Trophoblast cell (in vitro differentiated cells and primary cell): ENCODE data around the gene ATXN1.
"Not testable (repeated sequence)": the region's sequence is repeated elsewhere in the genome, so short reads cannot be mapped to it uniquely, and the experiment has no call there.

Experiments used
- DNase-seq, 2 donors: peaks; one replicate each; pipeline ENCODE4 v3.0.0-alpha.2; 2016
- H2AFZ ChIP-seq: 2 replicates; pipeline ENCODE4 v1.6.1; 2013; ENCODE audit warnings: low read length, moderate library complexity, mild to moderate bottlenecking; ENCODE audit not compliant: insufficient read depth, poor library complexity
- H2AK5ac ChIP-seq: 2 replicates; pipeline ENCODE4 v1.6.1; 2013; ENCODE audit warnings: mild to moderate bottlenecking, low read length
- H2BK120ac ChIP-seq: 2 replicates; pipeline ENCODE4 v1.6.1; 2013; ENCODE audit warnings: low read length, mild to moderate bottlenecking, moderate library complexity; ENCODE audit not compliant: insufficient read depth, poor library complexity
- H2BK12ac ChIP-seq: 2 replicates; pipeline ENCODE4 v1.6.1; 2013; ENCODE audit warnings: mild to moderate bottlenecking, low read length, moderate library complexity
- H2BK5ac ChIP-seq: 2 replicates; pipeline ENCODE4 v1.6.1; 2013; ENCODE audit warnings: low read length, low read depth, moderate library complexity, mild to moderate bottlenecking; ENCODE audit not compliant: poor library complexity
- H3K14ac ChIP-seq: 2 replicates; pipeline ENCODE4 v1.6.1; 2013; ENCODE audit warnings: mild to moderate bottlenecking, low read length
- H3K18ac ChIP-seq: 2 replicates; pipeline ENCODE4 v1.6.1; 2013; ENCODE audit warnings: mild to moderate bottlenecking, low read length
- H3K23ac ChIP-seq: 2 replicates; pipeline ENCODE4 v1.6.1; 2013; ENCODE audit warnings: low read length
- H3K27ac ChIP-seq: 2 replicates; pipeline ENCODE4 v1.5.1; 2013; ENCODE audit warnings: low read depth, mild to moderate bottlenecking, inconsistent platforms, low read length, moderate library complexity
- H3K27me3 ChIP-seq: 2 replicates; pipeline ENCODE4 v1.6.1; 2013; ENCODE audit warnings: inconsistent platforms, mild to moderate bottlenecking, low read length, moderate library complexity; ENCODE audit not compliant: insufficient read depth
- H3K36me3 ChIP-seq, 2 experiments: 1 replicate in 1 of 2; 2 replicates in 1 of 2; pipeline ENCODE4 v1.6.1; 2013; ENCODE audit warnings: low read length in 2 of 2, mild to moderate bottlenecking in 2 of 2, moderate library complexity in 1 of 2; ENCODE audit not compliant: insufficient read depth in 2 of 2, control insufficient read depth in 1 of 2
- H3K4ac ChIP-seq: 2 replicates; pipeline ENCODE4 v1.6.1; 2013; ENCODE audit warnings: low read depth, mild to moderate bottlenecking, low read length, moderate library complexity
- H3K4me1 ChIP-seq, 2 experiments: 1 replicate in 1 of 2; 2 replicates in 1 of 2; pipeline ENCODE4 v1.6.1; 2013; ENCODE audit warnings: low read length in 2 of 2, mild to moderate bottlenecking in 2 of 2, moderate library complexity in 1 of 2; ENCODE audit not compliant: insufficient read depth in 2 of 2, control insufficient read depth in 1 of 2
- H3K4me2 ChIP-seq: 2 replicates; pipeline ENCODE4 v1.6.1; 2013; ENCODE audit warnings: inconsistent platforms, mild to moderate bottlenecking, low read length, moderate library complexity
- H3K4me3 ChIP-seq: 2 replicates; pipeline ENCODE4 v1.5.1; 2013; ENCODE audit warnings: mild to moderate bottlenecking, low read depth, low read length, inconsistent platforms
- H3K79me1 ChIP-seq: one replicate; pipeline ENCODE4 v1.6.1; 2013; ENCODE audit warnings: low read length
- H3K79me2 ChIP-seq: 2 replicates; pipeline ENCODE4 v1.6.1; 2013; ENCODE audit warnings: low read length, mild to moderate bottlenecking; ENCODE audit not compliant: control insufficient read depth, insufficient read depth, poor library complexity
- H3K9ac ChIP-seq: 2 replicates; pipeline ENCODE4 v1.6.1; 2013; ENCODE audit warnings: mild to moderate bottlenecking, low read length
- H3K9me3 ChIP-seq: 2 replicates; pipeline ENCODE4 v1.6.1; 2013; ENCODE audit warnings: low read depth, mild to moderate bottlenecking, control low read depth, inconsistent platforms, low read length; ENCODE audit not compliant: insufficient read depth
- H4K12ac ChIP-seq: 2 replicates; pipeline ENCODE4 v1.6.1; 2013; ENCODE audit warnings: low read depth, mild to moderate bottlenecking, low read length, moderate library complexity
- H4K8ac ChIP-seq: 2 replicates; pipeline ENCODE4 v1.6.1; 2013; ENCODE audit warnings: low read depth, mild to moderate bottlenecking, low read length, moderate library complexity
- H4K91ac ChIP-seq: one replicate; pipeline ENCODE4 v1.6.1; 2013; ENCODE audit warnings: low read depth, mild to moderate bottlenecking, low read length, moderate library complexity
- WGBS: extraction: QIAGEN DNeasy Blood & Tissue Kit; methylation state at CpG from one replicate; pipeline ENCODE4 v1.1.7; 2013; ENCODE audit warnings: missing lambda C conversion rate; ENCODE audit not compliant: insufficient read length, insufficient coverage; ENCODE audit errors: extremely low coverage; 5-methylcytosine and 5-hydroxymethylcytosine counted together

Gene ATXN1

DNA sequence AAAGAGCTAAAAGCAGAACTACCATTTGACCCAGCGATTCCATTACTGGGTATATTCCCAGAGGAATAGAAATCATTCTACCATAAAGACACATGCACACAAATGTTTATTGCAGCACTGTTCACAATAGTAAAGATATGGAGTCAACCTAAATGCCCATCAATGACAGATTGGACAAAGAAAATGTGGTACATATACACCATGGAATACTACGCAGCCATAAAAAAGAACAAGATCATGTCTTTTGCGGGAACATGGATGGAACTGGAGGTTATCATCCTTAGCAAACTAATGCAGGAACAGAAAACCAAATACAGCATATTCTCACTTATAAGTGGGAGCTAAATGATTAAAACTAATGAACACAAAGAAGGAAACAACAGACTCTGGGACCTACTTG is 23.7 kb upstream of the ATXN1 start:
- H3K9ac ChIP-seq, H2AK5ac ChIP-seq, H3K27ac ChIP-seq, H3K14ac ChIP-seq, H3K4me1 ChIP-seq, H3K36me3 ChIP-seq, H2BK12ac ChIP-seq, H2BK5ac ChIP-seq, H3K9me3 ChIP-seq, H3K18ac ChIP-seq, H3K27me3 ChIP-seq, H2AFZ ChIP-seq, H3K4me2 ChIP-seq, DNase-seq, H3K4ac ChIP-seq, H2BK120ac ChIP-seq, H4K91ac ChIP-seq, H3K4me3 ChIP-seq, H4K8ac ChIP-seq, H3K79me1 ChIP-seq, H3K79me2 ChIP-seq, H4K12ac ChIP-seq, H3K23ac ChIP-seq: not testable (repeated sequence)
- WGBS: no CpG with 5 or more reads among the region's 3 CpGs

DNA sequence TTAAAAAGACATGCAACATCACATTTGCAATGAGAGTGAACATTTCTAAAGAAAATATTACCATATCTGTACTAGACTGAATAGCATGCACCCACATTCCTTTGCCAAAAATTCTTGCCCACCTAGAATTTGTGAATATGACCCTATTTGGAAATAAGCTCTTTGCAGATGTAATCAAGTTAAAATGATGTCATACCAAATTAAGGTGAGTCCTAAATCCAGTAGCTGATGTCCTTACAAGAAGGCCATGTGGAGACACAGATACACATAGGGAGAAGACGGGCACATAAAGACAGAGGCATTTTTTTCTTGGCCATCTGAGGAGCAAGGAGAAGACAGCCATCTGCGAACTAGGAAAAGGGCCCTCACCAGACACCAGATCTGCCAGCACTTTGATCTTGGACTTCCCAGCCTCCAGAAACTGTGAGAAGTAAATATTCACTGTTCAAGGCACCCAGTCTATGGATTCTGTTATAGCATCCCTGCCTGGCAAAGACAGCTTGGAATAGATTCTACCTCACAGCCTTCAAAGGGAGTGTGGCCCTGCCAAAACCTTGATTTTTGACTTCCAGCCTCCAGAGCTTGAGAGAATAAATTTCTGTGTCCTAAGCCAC is 22.8 kb upstream of the ATXN1 start:
- no peak overlapping the region for H2BK120ac ChIP-seq
- H3K18ac ChIP-seq: no peak overlapping the region
- no peak overlapping the region for H2BK12ac ChIP-seq
- no peak for DNase-seq
- H3K9ac ChIP-seq: no peak overlapping the region
- no peak overlapping the region for H4K8ac ChIP-seq
- no peak overlapping the region for H2AK5ac ChIP-seq
- no peaks in the 10 kb centered on the region for H3K36me3 ChIP-seq
- no peak overlapping the region for H3K14ac ChIP-seq
- H4K12ac ChIP-seq: no peak overlapping the region
- WGBS: no CpG with 5 or more reads among the region's 2 CpGs
- no peak overlapping the region for H3K27ac ChIP-seq
- no peaks in the 10 kb centered on the region for H3K9me3 ChIP-seq
- no peak overlapping the region for H3K4me2 ChIP-seq
- H3K23ac ChIP-seq: no peak overlapping the region
- H3K4ac ChIP-seq: no peak overlapping the region
- no peaks in the 10 kb centered on the region for H3K79me2 ChIP-seq
- no peak overlapping the region for H3K4me3 ChIP-seq
- H3K79me1 ChIP-seq: no peaks in the 10 kb centered on the region
- peaks cover 2 to 3% of the 10 kb centered on the region in 2 experiments for H3K4me1 ChIP-seq
- no peak overlapping the region for H2AFZ ChIP-seq
- H3K27me3 ChIP-seq: no peaks in the 10 kb centered on the region
- no peak overlapping the region for H2BK5ac ChIP-seq
- H4K91ac ChIP-seq: no peak overlapping the region

DNA sequence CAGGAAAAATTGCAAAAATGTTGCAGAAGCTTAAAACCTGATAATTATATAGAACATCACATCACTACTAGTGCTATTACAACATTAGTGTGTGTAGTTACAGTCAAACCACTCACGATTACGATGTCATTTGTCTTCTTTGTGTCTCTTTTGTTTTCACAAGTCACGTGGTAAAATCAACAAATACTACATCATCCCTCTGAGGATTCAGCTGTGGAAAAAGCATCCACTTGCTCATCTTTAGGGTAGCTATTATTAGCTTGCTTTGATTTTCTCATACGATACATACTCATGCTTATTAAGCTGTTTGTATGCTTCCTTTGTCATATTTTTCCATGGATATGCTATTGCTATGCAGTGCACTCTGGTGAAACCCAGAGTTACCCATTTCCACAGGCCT is 22.2 kb upstream of the ATXN1 start:
- no CpG with 5 or more reads among the region's 4 CpGs for WGBS

DNA sequence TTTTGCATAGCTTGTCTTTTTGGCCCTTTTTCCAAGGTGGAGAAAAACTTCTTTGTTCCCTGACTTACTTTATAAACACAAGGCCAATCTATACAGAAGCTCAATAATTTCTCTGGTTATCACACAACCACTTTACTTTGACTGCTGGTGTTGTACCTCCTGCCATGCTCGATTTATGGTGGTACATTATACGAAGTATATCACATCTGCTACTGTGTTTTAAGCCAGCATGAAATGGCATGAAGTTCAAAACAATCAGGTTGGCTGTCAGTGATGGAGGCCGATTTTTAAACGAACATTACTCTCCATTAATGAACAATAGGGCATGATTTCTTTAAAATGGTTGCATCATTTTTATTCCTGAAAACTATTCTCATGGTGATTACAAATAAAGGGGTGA is 21.0 kb upstream of the ATXN1 start:
- Histone ChIP-seq H3K79me2 (no peaks in the 10 kb centered on the region), H4K8ac (no peak overlapping the region), H3K27ac (no peak overlapping the region), H3K4me1 (peaks cover 2 to 3% of the 10 kb centered on the region in 2 experiments), H3K4me2 (no peak overlapping the region), H3K9ac (no peak overlapping the region), H3K9me3 (no peaks in the 10 kb centered on the region), H3K36me3 (no peaks in the 10 kb centered on the region), H4K91ac (no peak overlapping the region), H3K4ac (no peak overlapping the region), H2BK120ac (no peak overlapping the region), H3K27me3 (no peaks in the 10 kb centered on the region), H3K23ac (no peak overlapping the region), H2AFZ (no peak overlapping the region), H3K18ac (no peak overlapping the region), H3K4me3 (no peak overlapping the region), H2AK5ac (no peak overlapping the region), H2BK12ac (no peak overlapping the region), H4K12ac (no peak overlapping the region), H3K14ac (no peak overlapping the region), H2BK5ac (no peak overlapping the region), H3K79me1 (no peaks in the 10 kb centered on the region)
- DNase-seq: no peak
- no CpG with 5 or more reads among the region's 4 CpGs for WGBS

More for the DNA sequence above, 22.2 kb upstream of the ATXN1 start:
- Histone ChIP-seq H4K8ac (no peak overlapping the region), H2BK12ac (no peak overlapping the region), H3K4me2 (no peak overlapping the region), H3K9ac (no peak overlapping the region), H3K4me3 (no peak overlapping the region), H3K4me1 (peaks cover 2 to 3% of the 10 kb centered on the region in 2 experiments), H3K36me3 (no peaks in the 10 kb centered on the region), H3K79me1 (no peaks in the 10 kb centered on the region), H3K27ac (no peak overlapping the region), H3K79me2 (no peaks in the 10 kb centered on the region), H2BK5ac (no peak overlapping the region), H4K12ac (no peak overlapping the region), H2AK5ac (no peak overlapping the region), H3K9me3 (no peaks in the 10 kb centered on the region), H3K18ac (no peak overlapping the region), H3K23ac (no peak overlapping the region), H2BK120ac (no peak overlapping the region), H3K4ac (no peak overlapping the region), H4K91ac (no peak overlapping the region), H3K27me3 (no peaks in the 10 kb centered on the region), H3K14ac (no peak overlapping the region), H2AFZ (no peak overlapping the region)
- no peak for DNase-seq
